Activated naive CD8-positive, alpha-beta T cell treated with anti-CD3 and anti-CD28 coated beads for 36 hours (primary cell): ENCODE data around the gene IL17F. TPM values are rescaled to one million over a fixed set of nuclear protein-coding genes. Genes with fewer than 3 reads are reported as not detected.
"Not testable (repeated sequence)": the region's sequence is repeated elsewhere in the genome, so short reads cannot be mapped to it uniquely, and the experiment has no call there.

Experiments used
- DNase-seq: peaks from one replicate; pipeline ENCODE4 v3.0.0; 2021
- H3K27ac Mint-ChIP-seq: one replicate; pipeline ENCODE4 v1.8.0; 2022; ENCODE audit warnings: mild to moderate bottlenecking, moderate library complexity, mixed read lengths
- H3K27me3 Mint-ChIP-seq: one replicate; pipeline ENCODE4 v1.8.0; 2022; ENCODE audit warnings: mild to moderate bottlenecking, mixed read lengths
- H3K36me3 Mint-ChIP-seq: one replicate; pipeline ENCODE4 v1.8.0; 2021; ENCODE audit warnings: mild to moderate bottlenecking, mixed read lengths
- H3K4me1 Mint-ChIP-seq: one replicate; pipeline ENCODE4 v1.8.0; 2021; ENCODE audit warnings: mixed read lengths
- H3K4me3 Mint-ChIP-seq: one replicate; pipeline ENCODE4 v1.8.0; 2022; ENCODE audit warnings: mild to moderate bottlenecking, moderate library complexity, mixed read lengths
- H3K9me3 Mint-ChIP-seq: one replicate; pipeline ENCODE4 v1.8.0; 2022; ENCODE audit warnings: mixed read lengths
- total RNA-seq, 2 experiments: library from RNA; stranded (reverse); gene quantifications; one replicate each; pipeline ENCODE4 v1.2.3, GENCODE V29; 2021

The IL17F gene
- total RNA-seq, 2 experiments from 2014 or later = not detected

- peak; percentile 43 for DNase-seq
- no peaks in the 10 kb centered on the region for H3K9me3 Mint-ChIP-seq
- no peak overlapping the region for H3K4me3 Mint-ChIP-seq
- H3K27ac Mint-ChIP-seq = no peak overlapping the region
- H3K36me3 Mint-ChIP-seq = no peaks in the 10 kb centered on the region
- H3K27me3 Mint-ChIP-seq = peaks cover 34% of the 10 kb centered on the region
- H3K4me1 Mint-ChIP-seq = peaks cover 7% of the 10 kb centered on the region
These were observed 23.0 kb downstream of the IL17F start for GRCh38 chr6:52221302-52221701.

GRCh38 chr6:52217761-52218160 is 26.5 kb downstream of the IL17F start:
- DNase-seq = no peak
- Mint-ChIP-seq H3K4me3 (no peak overlapping the region), H3K4me1 (peaks cover 7% of the 10 kb centered on the region), H3K27ac (no peak overlapping the region), H3K9me3 (no peaks in the 10 kb centered on the region), H3K27me3 (peaks cover 14% of the 10 kb centered on the region), H3K36me3 (no peaks in the 10 kb centered on the region)

- Mint-ChIP-seq H3K36me3 (no peaks in the 10 kb centered on the region), H3K27ac (no peak overlapping the region), H3K4me1 (peaks cover 7% of the 10 kb centered on the region), H3K27me3 (peaks cover 17% of the 10 kb centered on the region), H3K4me3 (no peak overlapping the region), H3K9me3 (no peaks in the 10 kb centered on the region)
- no peak for DNase-seq
These were observed 27.2 kb downstream of the IL17F start for GRCh38 chr6:52216932-52217575.

DNA sequence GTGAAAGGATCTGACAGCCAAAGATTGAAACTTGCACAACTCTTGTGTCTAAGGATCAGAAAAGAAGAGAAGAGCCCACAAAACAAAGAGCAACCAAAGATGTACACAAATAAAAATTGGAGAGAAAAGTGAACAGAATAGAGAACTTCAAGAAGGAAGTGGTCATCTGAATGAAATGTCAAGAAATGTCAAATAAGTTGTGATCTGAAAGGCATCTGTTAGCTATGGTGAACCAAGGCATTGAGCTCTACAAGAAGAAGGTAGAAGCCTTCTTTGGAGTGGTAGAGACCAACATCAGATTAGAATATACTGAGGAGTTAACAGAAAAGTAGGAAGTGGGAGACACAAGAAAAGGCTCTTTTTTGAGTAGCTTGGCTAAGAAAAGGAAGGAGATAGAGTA is 28.5 kb downstream of the IL17F start:
- H3K27ac Mint-ChIP-seq = no peak overlapping the region
- H3K4me1 Mint-ChIP-seq = no peaks in the 10 kb centered on the region
- no peak overlapping the region for H3K4me3 Mint-ChIP-seq
- no peak for DNase-seq
- no peaks in the 10 kb centered on the region for H3K9me3 Mint-ChIP-seq
- H3K36me3 Mint-ChIP-seq = no peaks in the 10 kb centered on the region
- H3K27me3 Mint-ChIP-seq = peaks cover 18% of the 10 kb centered on the region

DNA sequence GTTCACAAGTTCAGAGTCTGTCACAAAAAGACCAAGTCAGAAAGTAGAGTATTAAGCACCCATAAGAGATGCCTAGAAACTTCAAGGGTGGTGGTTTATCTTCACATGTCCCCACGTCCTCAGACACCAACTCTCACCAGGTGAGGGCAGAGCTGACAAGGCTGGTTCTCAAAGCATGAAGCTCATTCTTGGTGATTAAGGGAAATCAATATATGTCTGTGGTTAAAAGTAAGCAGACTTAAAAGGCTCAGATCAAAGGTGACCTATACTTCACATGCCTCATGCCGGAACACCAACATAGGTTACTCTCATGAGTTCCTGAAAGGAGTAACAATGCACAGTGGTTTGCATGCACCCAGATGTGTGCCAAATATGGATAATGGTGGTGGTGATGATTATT is 31.2 kb downstream of the IL17F start:
- Mint-ChIP-seq H3K4me1 (no peaks in the 10 kb centered on the region), H3K9me3 (no peaks in the 10 kb centered on the region), H3K27me3 (peaks cover 32% of the 10 kb centered on the region), H3K36me3 (no peaks in the 10 kb centered on the region), H3K27ac (no peak overlapping the region), H3K4me3 (no peak overlapping the region)
- DNase-seq = peak; percentile 27

- Mint-ChIP-seq H3K4me1 (no peaks in the 10 kb centered on the region), H3K36me3 (no peaks in the 10 kb centered on the region), H3K9me3 (no peaks in the 10 kb centered on the region), H3K27me3 (peaks cover 32% of the 10 kb centered on the region), H3K27ac (no peak overlapping the region), H3K4me3 (no peak overlapping the region)
- DNase-seq = no peak
These were observed 34.1 kb downstream of the IL17F start for GRCh38 chr6:52210227-52210626.

DNA sequence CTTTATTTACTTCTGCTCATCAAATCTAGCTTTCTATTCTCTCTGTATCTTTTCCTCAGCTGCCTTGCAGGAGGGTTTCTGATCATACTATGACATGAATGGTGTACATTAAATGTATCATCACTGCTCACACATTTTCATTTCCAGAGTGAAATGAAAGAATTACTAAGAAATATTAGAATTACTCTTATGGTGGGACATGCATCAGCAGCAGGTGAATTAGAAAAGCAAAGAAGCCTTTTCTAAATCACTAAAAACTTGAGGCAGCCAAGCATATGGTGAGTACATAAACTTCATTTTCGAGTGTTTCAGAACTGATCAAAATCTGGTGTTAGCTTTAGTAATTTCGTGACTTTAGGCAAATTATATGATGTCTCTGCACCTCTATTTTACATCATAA is 34.5 kb downstream of the IL17F start:
- Mint-ChIP-seq H3K27ac (no peak overlapping the region), H3K4me3 (no peak overlapping the region), H3K36me3 (no peaks in the 10 kb centered on the region), H3K27me3 (peaks cover 32% of the 10 kb centered on the region), H3K9me3 (no peaks in the 10 kb centered on the region), H3K4me1 (no peaks in the 10 kb centered on the region)
- DNase-seq = no peak

GRCh38 chr6:52208612-52209011 is 35.7 kb downstream of the IL17F start:
- no peak for DNase-seq
- Mint-ChIP-seq H3K4me1 (no peaks in the 10 kb centered on the region), H3K36me3 (no peaks in the 10 kb centered on the region), H3K27ac (no peak overlapping the region), H3K9me3 (no peaks in the 10 kb centered on the region), H3K27me3 (peaks cover 32% of the 10 kb centered on the region), H3K4me3 (no peak overlapping the region)

DNA sequence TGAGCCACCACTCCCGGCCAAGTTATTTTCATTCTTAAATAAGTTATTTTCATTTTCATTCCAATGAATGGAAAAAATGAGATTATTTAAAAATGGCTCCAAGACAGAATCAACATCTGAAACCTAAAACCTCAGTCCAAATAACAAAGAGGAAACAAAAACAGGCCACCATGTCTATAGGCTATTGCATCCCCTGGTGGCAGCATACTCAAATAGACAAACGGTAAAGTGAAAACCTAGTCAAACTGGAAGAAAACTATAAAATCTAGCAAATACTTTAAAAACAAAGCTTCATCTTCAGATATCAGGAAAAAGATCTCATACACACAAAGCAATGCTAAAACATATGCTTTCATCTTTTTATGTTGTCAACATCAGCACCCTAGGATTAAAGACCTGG is 37.2 kb downstream of the IL17F start:
- Mint-ChIP-seq H3K4me1 (no peaks in the 10 kb centered on the region), H3K4me3 (no peak overlapping the region), H3K27ac (no peak overlapping the region), H3K36me3 (no peaks in the 10 kb centered on the region), H3K9me3 (no peaks in the 10 kb centered on the region), H3K27me3 (peaks cover 25% of the 10 kb centered on the region)
- no peak for DNase-seq

DNA sequence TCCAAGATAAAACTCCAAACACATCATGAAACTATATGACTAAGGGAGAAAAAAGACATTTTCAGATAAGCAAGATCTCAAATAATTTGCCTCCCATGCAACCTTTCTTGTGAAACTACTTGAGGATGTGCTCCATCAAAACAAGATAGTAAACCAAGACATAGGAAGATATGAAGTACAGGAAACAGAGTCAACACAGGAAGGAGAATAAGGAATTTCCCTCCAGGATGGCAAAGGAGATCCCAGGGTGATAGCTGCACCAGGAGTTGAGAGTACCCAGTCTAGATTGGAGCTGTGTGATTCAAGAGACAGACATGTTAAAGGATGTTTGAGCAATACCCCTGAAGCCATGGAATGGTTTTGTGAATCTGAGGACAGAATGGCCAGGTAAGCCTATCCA is 42.8 kb downstream of the IL17F start:
- peaks cover 25% of the 10 kb centered on the region for H3K9me3 Mint-ChIP-seq
- peaks cover 9% of the 10 kb centered on the region for H3K4me1 Mint-ChIP-seq

GRCh38 chr6:52201046-52201445 is 43.3 kb downstream of the IL17F start:
- Mint-ChIP-seq H3K4me1 (peaks cover 9% of the 10 kb centered on the region), H3K27ac (peak overlapping the region; percentile 16), H3K4me3 (no peak overlapping the region), H3K9me3 (peaks cover 25% of the 10 kb centered on the region), H3K27me3 (peaks cover 27% of the 10 kb centered on the region), H3K36me3 (peaks cover 2% of the 10 kb centered on the region)
- no peak for DNase-seq

More for the DNA sequence above, 42.8 kb downstream of the IL17F start:
- Mint-ChIP-seq H3K36me3 (peaks cover 2% of the 10 kb centered on the region), H3K27ac (no peak overlapping the region), H3K27me3 (peaks cover 27% of the 10 kb centered on the region), H3K4me3 (no peak overlapping the region)
- DNase-seq = no peak

DNA sequence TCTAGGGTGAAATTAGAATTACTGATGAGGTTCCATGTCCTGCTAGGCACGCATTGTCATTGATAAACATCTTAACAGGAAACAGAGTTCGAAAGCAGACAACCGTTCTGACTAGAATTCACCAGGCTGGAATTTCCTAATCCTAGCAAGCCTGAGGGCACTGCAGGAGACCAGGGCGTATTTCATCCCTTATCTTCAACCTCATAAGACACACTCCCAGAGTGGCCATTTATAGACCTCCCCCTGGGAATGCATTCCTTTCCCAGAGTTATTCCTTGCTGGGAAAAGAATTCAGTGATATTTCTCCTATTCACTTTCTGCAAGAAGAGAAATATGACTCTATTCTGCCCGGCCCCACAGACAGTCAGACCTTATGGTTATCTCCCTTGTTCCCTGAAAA is 44.2 kb downstream of the IL17F start:
- DNase-seq, H3K36me3 Mint-ChIP-seq, H3K27ac Mint-ChIP-seq, H3K4me1 Mint-ChIP-seq, H3K4me3 Mint-ChIP-seq: not testable (repeated sequence)
- Mint-ChIP-seq H3K27me3 (peaks cover 31% of the 10 kb centered on the region), H3K9me3 (peaks cover 25% of the 10 kb centered on the region)

GRCh38 chr6:52195886-52196285 is 48.4 kb downstream of the IL17F start:
- Mint-ChIP-seq H3K27ac (no peak overlapping the region), H3K4me3 (no peak overlapping the region), H3K9me3 (peaks cover 19% of the 10 kb centered on the region), H3K4me1 (peaks cover 2% of the 10 kb centered on the region), H3K27me3 (peaks cover 31% of the 10 kb centered on the region), H3K36me3 (no peaks in the 10 kb centered on the region)
- DNase-seq = no peak

GRCh38 chr6:52191824-52192223 is 52.5 kb downstream of the IL17F start:
- Mint-ChIP-seq H3K4me1 (no peaks in the 10 kb centered on the region), H3K4me3 (no peak overlapping the region), H3K36me3 (no peaks in the 10 kb centered on the region), H3K27me3 (peaks cover 30% of the 10 kb centered on the region), H3K9me3 (no peaks in the 10 kb centered on the region), H3K27ac (no peak overlapping the region)
- no peak for DNase-seq

DNA sequence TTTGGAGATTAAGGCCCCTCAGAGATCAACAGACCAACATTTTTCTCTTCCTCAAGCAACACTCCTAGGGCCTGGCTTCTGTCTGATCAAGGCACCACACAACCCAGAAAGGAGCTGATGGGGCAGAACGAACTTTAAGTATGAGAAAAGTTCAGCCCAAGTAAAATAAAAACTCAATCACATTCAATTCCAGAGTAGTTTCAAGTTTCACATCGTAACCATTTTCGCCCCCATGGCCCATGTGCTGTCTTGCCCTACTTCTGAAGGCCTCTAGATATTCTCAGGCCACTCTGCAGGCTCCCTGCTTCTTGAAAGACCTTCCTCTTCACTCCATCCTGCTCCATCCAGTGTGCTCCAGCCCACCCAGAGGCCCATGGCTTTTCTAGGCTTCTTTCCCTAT is 53.9 kb downstream of the IL17F start:
- Mint-ChIP-seq H3K27ac (no peak overlapping the region), H3K4me3 (no peak overlapping the region), H3K9me3 (no peaks in the 10 kb centered on the region), H3K27me3 (peaks cover 37% of the 10 kb centered on the region), H3K4me1 (no peaks in the 10 kb centered on the region), H3K36me3 (no peaks in the 10 kb centered on the region)
- DNase-seq = no peak

- no peak for DNase-seq
- Mint-ChIP-seq H3K27ac (no peak overlapping the region), H3K27me3 (peaks cover 37% of the 10 kb centered on the region), H3K9me3 (no peaks in the 10 kb centered on the region), H3K4me1 (no peaks in the 10 kb centered on the region), H3K36me3 (no peaks in the 10 kb centered on the region), H3K4me3 (no peak overlapping the region)
These were observed 54.3 kb downstream of the IL17F start for GRCh38 chr6:52189974-52190373.
